NT2/D1 (cell line): Measurements from ENCODE around the gene LAGE3.

ENCODE experiments used
- SUZ12 ChIP-seq: IDR thresholded peaks from 2 replicates; pipeline ENCODE4 v1.6.1; 2011; ENCODE audit not compliant: insufficient read length, insufficient read depth; ENCODE audit errors: extremely low read depth
- YY1 ChIP-seq: IDR thresholded peaks from 2 replicates; pipeline ENCODE4 v1.6.1; 2011; ENCODE audit not compliant: insufficient read length, insufficient read depth
- ZNF274 ChIP-seq: IDR thresholded peaks from 2 replicates; pipeline ENCODE4 v1.6.1; 2011; ENCODE audit warnings: mild to moderate bottlenecking, low read depth, low read length

GRCh38 chrX:154446430-154446829 is 32.7 kb downstream of the LAGE3 start:
- no peak for TF ChIP-seq YY1
- no peak for TF ChIP-seq ZNF274
- TF ChIP-seq SUZ12, result no peak
